Hematopoietic multipotent progenitor cell treated with erythropoietin and hydrocortisone succinate and interleukin-3 and kit ligand, for 8 days (in vitro differentiated cells): Measurements from ENCODE around the gene S100A12.
"Not testable (repeated sequence)": the region's sequence is repeated elsewhere in the genome, so short reads cannot be mapped to it uniquely, and the experiment has no call there.

Experiments
- DNase-seq: peaks from one replicate; pipeline ENCODE4 v3.0.0-alpha.2; 2015

The S100A12 gene

GRCh38 chr1:153375511-153375910 is at the start of gene S100A12:
S100A12 (minus strand) TSS chr1:153375621; CDS start chr1:153374592, 1,029 bp downstream.
- DNase-seq: no peak

- DNase-seq: peak; percentile 67
Observed at GRCh38 chr1:153422450-153423068, 47.1 kb upstream of the S100A12 start.

GRCh38 chr1:153420306-153420705 is 44.9 kb upstream of the S100A12 start:
- DNase-seq: no peak

- not testable (repeated sequence) for DNase-seq
Observed at GRCh38 chr1:153419436-153419793, 44.0 kb upstream of the S100A12 start.

- not testable (repeated sequence) for DNase-seq
Observed at GRCh38 chr1:153418758-153419435, 43.5 kb upstream of the S100A12 start.

GRCh38 chr1:153417136-153417888 is 41.9 kb upstream of the S100A12 start:
- DNase-seq: no peak

- no peak for DNase-seq
Observed at GRCh38 chr1:153415850-153416570, 40.6 kb upstream of the S100A12 start, which contains the start of gene S100A7A. S100A7A (plus strand) TSS chr1:153416520; CDS start chr1:153418083, 1,563 bp downstream.

- DNase-seq: not testable (repeated sequence)
Observed at GRCh38 chr1:153413961-153414360, 38.5 kb upstream of the S100A12 start.

GRCh38 chr1:153407274-153407673 is 31.9 kb upstream of the S100A12 start:
- not testable (repeated sequence) for DNase-seq

GRCh38 chr1:153405825-153406599 is 30.6 kb upstream of the S100A12 start:
- not testable (repeated sequence) for DNase-seq

- peak; percentile 48 for DNase-seq
Observed at GRCh38 chr1:153404768-153405167, 29.3 kb upstream of the S100A12 start.

GRCh38 chr1:153404086-153404635 is 28.7 kb upstream of the S100A12 start:
- DNase-seq: no peak

GRCh38 chr1:153403421-153404085 is 28.1 kb upstream of the S100A12 start:
- DNase-seq: no peak

GRCh38 chr1:153402226-153402625 is 26.8 kb upstream of the S100A12 start:
- no peak for DNase-seq

- no peak for DNase-seq
Observed at GRCh38 chr1:153401461-153401860, 26.0 kb upstream of the S100A12 start.

- no peak for DNase-seq
Observed at GRCh38 chr1:153400244-153400643, 24.8 kb upstream of the S100A12 start.

- DNase-seq: no peak
Observed at GRCh38 chr1:153399401-153400055, 24.1 kb upstream of the S100A12 start.

- no peak for DNase-seq
Observed at GRCh38 chr1:153397924-153398651, 22.7 kb upstream of the S100A12 start.

GRCh38 chr1:153397051-153397923 is 21.9 kb upstream of the S100A12 start:
- no peak for DNase-seq
